Breast epithelium (tissue), 4 donors: Measurements from ENCODE around the gene MCM3AP. TPM values are rescaled to one million over a fixed set of nuclear protein-coding genes. Genes with fewer than 3 reads are reported as not detected.
"Not testable (repeated sequence)": the region's sequence is repeated elsewhere in the genome, so short reads cannot be mapped to it uniquely, and the experiment has no call there.

Experiments
- DNase-seq, 2 donors: peaks; one replicate each; pipeline ENCODE4 v3.0.0-alpha.2; 2019; ENCODE audit warnings: low spot score in 2 of 2
- H3K27ac ChIP-seq, 2 donors: fragments of 200-600 bp; sonication (generic) in 1 of 2; one replicate each; pipeline ENCODE4 v1.5.1; 2016 to 2019; ENCODE audit warnings: mild to moderate bottlenecking in 1 of 2
- H3K27me3 ChIP-seq, 2 donors: fragments of 200-600 bp; sonication (generic) in 1 of 2; one replicate each; pipeline versions ENCODE4 v1.5.1 to v1.6.0; 2017 to 2019; ENCODE audit warnings: control low read depth in 1 of 2, mild to moderate bottlenecking in 1 of 2
- H3K36me3 ChIP-seq: fragments of 200-600 bp; one replicate; pipeline ENCODE4 v1.5.1; 2019
- H3K4me1 ChIP-seq, 2 donors: fragments of 200-600 bp; sonication (generic); one replicate each; pipeline ENCODE4 v1.5.1; 2016 to 2019; ENCODE audit warnings: control low read depth in 1 of 2
- H3K4me3 ChIP-seq, 3 donors: fragments of 200-600 bp; sonication (generic); 1 replicate in 2 of 3; 2 replicates in 1 of 3; pipeline ENCODE4 v1.5.1; 2016 to 2019; ENCODE audit warnings: mild to moderate bottlenecking in 3 of 3, moderate library complexity in 2 of 3
- H3K9me3 ChIP-seq, 2 donors: fragments of 200-600 bp; sonication (generic) in 1 of 2; one replicate each; pipeline ENCODE4 v1.5.1; 2016 to 2019; ENCODE audit warnings: control low read depth in 1 of 2
- CTCF ChIP-seq, 3 donors: fragments of 450-650 bp; IDR thresholded peaks; one replicate each; pipeline ENCODE4 v1.5.1; 2016 to 2017; ENCODE audit warnings: antibody characterized with exemption in 3 of 3, mild to moderate bottlenecking in 3 of 3, moderate library complexity in 3 of 3
- POLR2A ChIP-seq: fragments of 450-650 bp; IDR thresholded peaks from one replicate; pipeline ENCODE4 v1.6.1; 2016; ENCODE audit warnings: antibody characterized with exemption, mild to moderate bottlenecking, moderate library complexity
- POLR2AphosphoS5 ChIP-seq, 3 donors: sonication (generic); formaldehyde crosslinking; IDR thresholded peaks; one replicate each; pipeline ENCODE4 v1.6.1; 2017; ENCODE audit warnings: antibody characterized with exemption in 3 of 3
- intact Hi-C: fragments of 100-400 bp; cut with DNase I; formaldehyde crosslinking; loops from one replicate; pipeline ENCODE4 v1.15.1; 2023; ENCODE audit warnings: low total_unique reads
- total RNA-seq, 3 donors: library from RNA; depleted of rRNA; stranded (reverse); fragments of >200 nt; gene quantifications; one replicate each; pipeline ENCODE4 v1.1.0, GENCODE V29; 2016

The MCM3AP gene
- total RNA-seq, 3 donors from 2014 or later: 91.5 to 100.0 (median 99.2) TPM

GRCh38 chr21:46312949-46313348 is 27.5 kb upstream of the MCM3AP start:
- no peaks in the 10 kb centered on the region for H3K27me3 ChIP-seq
- TF ChIP-seq POLR2A (no peak), CTCF (IDR thresholded peaks at IDR 0.05) (no peak), POLR2AphosphoS5 (IDR thresholded peaks at IDR 0.05) (no peak)
- DNase-seq: no peak

GRCh38 chr21:46311568-46311967 is 26.2 kb upstream of the MCM3AP start:
- no peak for TF ChIP-seq POLR2AphosphoS5 (IDR thresholded peaks at IDR 0.05)
- no peak for TF ChIP-seq POLR2A
- DNase-seq: no peak

More at GRCh38 chr21:46312949-46313348, 27.5 kb upstream of the MCM3AP start:
- H3K4me3 ChIP-seq: no peak overlapping the region
- H3K4me1 ChIP-seq: no peaks in the 10 kb centered on the region
- intact Hi-C loops: no loop called here
- H3K9me3 ChIP-seq: no peaks in the 10 kb centered on the region
- no peak overlapping the region for H3K27ac ChIP-seq
- H3K36me3 ChIP-seq: no peaks in the 10 kb centered on the region

DNA sequence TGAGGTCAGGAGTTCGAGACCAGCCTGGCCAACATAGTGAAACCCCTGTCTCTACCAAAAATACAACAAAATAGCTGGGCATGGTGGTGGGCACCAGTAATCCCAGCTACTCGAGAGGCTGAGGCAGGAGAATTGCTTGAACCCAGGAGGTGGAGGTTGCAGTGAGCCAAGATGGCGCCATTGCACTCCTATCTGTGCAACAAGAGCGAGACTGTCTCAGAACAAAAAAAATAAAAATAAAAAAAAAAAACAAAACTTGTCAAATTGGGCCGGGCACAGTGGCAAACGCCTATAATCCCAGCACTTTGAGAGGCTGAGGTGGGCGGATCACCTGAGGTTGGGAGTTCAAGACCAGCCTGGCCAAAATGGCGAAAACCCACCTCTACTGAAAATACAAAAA is 24.8 kb upstream of the MCM3AP start:
- not testable (repeated sequence) for H3K27ac ChIP-seq, H3K27me3 ChIP-seq, DNase-seq, H3K4me3 ChIP-seq, H3K9me3 ChIP-seq, H3K4me1 ChIP-seq, H3K36me3 ChIP-seq
- intact Hi-C loops: loop anchor here (2.0 kb wide), 1 partner anchor 33 kb away; no protein-coding TSS in a partner anchor

More at GRCh38 chr21:46311568-46311967, 26.2 kb upstream of the MCM3AP start:
- H3K36me3 ChIP-seq: no peaks in the 10 kb centered on the region
- intact Hi-C loops: loop anchor here (2.0 kb wide), 1 partner anchor 31 kb away; no protein-coding TSS in a partner anchor
- H3K27ac ChIP-seq: no peak overlapping the region
- no peaks in the 10 kb centered on the region for H3K4me1 ChIP-seq
- no peak overlapping the region for H3K4me3 ChIP-seq
- no peaks in the 10 kb centered on the region for H3K9me3 ChIP-seq
- H3K27me3 ChIP-seq: no peaks in the 10 kb centered on the region

GRCh38 chr21:46308431-46308830 is 23.0 kb upstream of the MCM3AP start:
- TF ChIP-seq POLR2A (no peak), CTCF (IDR thresholded peaks at IDR 0.05) (no peak), POLR2AphosphoS5 (IDR thresholded peaks at IDR 0.05) (no peak)
- Histone ChIP-seq H3K4me3 (no peak overlapping the region), H3K4me1 (no peaks in the 10 kb centered on the region), H3K27ac (no peak overlapping the region), H3K9me3 (no peaks in the 10 kb centered on the region), H3K27me3 (no peaks in the 10 kb centered on the region), H3K36me3 (no peaks in the 10 kb centered on the region)
- intact Hi-C loops: no loop called here
- DNase-seq: no peak

- intact Hi-C loops: no loop called here
- H3K36me3 ChIP-seq: no peaks in the 10 kb centered on the region
- DNase-seq: no peak
- no peaks in the 10 kb centered on the region for H3K9me3 ChIP-seq
- no peak overlapping the region for H3K27ac ChIP-seq
- no peaks in the 10 kb centered on the region for H3K4me1 ChIP-seq
- no peak overlapping the region for H3K4me3 ChIP-seq
- H3K27me3 ChIP-seq: no peaks in the 10 kb centered on the region
- no peak for TF ChIP-seq POLR2A
- no peak for TF ChIP-seq POLR2AphosphoS5 (IDR thresholded peaks at IDR 0.05)
- TF ChIP-seq CTCF (IDR thresholded peaks at IDR 0.05): no peak
Observed at GRCh38 chr21:46307625-46308024, 22.2 kb upstream of the MCM3AP start.

- intact Hi-C loops: no loop called here
Observed at GRCh38 chr21:46304955-46305354, 19.5 kb upstream of the MCM3AP start.

More at GRCh38 chr21:46304955-46305354, 19.5 kb upstream of the MCM3AP start:
- no peaks in the 10 kb centered on the region for H3K27me3 ChIP-seq
- H3K27ac ChIP-seq: no peak overlapping the region
- H3K4me3 ChIP-seq: no peak overlapping the region
- no peak for TF ChIP-seq CTCF (IDR thresholded peaks at IDR 0.05)
- no peak for DNase-seq
- no peaks in the 10 kb centered on the region for H3K9me3 ChIP-seq
- no peaks in the 10 kb centered on the region for H3K4me1 ChIP-seq
- H3K36me3 ChIP-seq: no peaks in the 10 kb centered on the region
